CD4-positive, alpha-beta T cell treated with Interleukin-6 for 4 hours (primary cell): ENCODE measurements around the gene DLG1.
"Not testable (repeated sequence)": the region's sequence is repeated elsewhere in the genome, so short reads cannot be mapped to it uniquely, and the experiment has no call there.

ENCODE experiments used
- DNase-seq: peaks from one replicate; pipeline ENCODE4 v3.0.0-alpha.2; 2020; ENCODE audit warnings: mixed read lengths

The DLG1 gene

GRCh38 chr3:197283045-197283444 lies 15.4 kb downstream of the DLG1 start:
- no peak for DNase-seq

- DNase-seq, result no peak
Observed at GRCh38 chr3:197281849-197282248, 16.6 kb downstream of the DLG1 start.

- no peak for DNase-seq
Observed at GRCh38 chr3:197280156-197280555, 18.3 kb downstream of the DLG1 start.

- no peak for DNase-seq
Observed at GRCh38 chr3:197278933-197279332, 19.5 kb downstream of the DLG1 start.

GRCh38 chr3:197276808-197277207 lies 21.6 kb downstream of the DLG1 start:
- not testable (repeated sequence) for DNase-seq

- no peak for DNase-seq
Observed at GRCh38 chr3:197270558-197271317, 27.7 kb downstream of the DLG1 start.

GRCh38 chr3:197269024-197269423 lies 29.4 kb downstream of the DLG1 start:
- no peak for DNase-seq

GRCh38 chr3:197268294-197268693 lies 30.1 kb downstream of the DLG1 start:
- DNase-seq, result no peak

- no peak for DNase-seq
Observed at GRCh38 chr3:197266331-197266730, 32.1 kb downstream of the DLG1 start.

- no peak for DNase-seq
Observed at GRCh38 chr3:197262709-197263108, 35.7 kb downstream of the DLG1 start.

- DNase-seq, result no peak
Observed at GRCh38 chr3:197261164-197261509, 37.3 kb downstream of the DLG1 start.

GRCh38 chr3:197260491-197261163 lies 37.8 kb downstream of the DLG1 start:
- DNase-seq, result no peak

GRCh38 chr3:197259096-197259495 lies 39.3 kb downstream of the DLG1 start:
- no peak for DNase-seq

GRCh38 chr3:197258168-197258755 lies 40.1 kb downstream of the DLG1 start:
- no peak for DNase-seq

- no peak for DNase-seq
Observed at GRCh38 chr3:197257711-197258110, 40.7 kb downstream of the DLG1 start.

- DNase-seq, result peak; percentile 47
Observed at GRCh38 chr3:197256836-197257444, 41.5 kb downstream of the DLG1 start.

GRCh38 chr3:197256104-197256503 lies 42.3 kb downstream of the DLG1 start:
- no peak for DNase-seq

- DNase-seq, result peak; percentile 5
Observed at GRCh38 chr3:197253238-197253947, 45.0 kb downstream of the DLG1 start.

- DNase-seq, result no peak
Observed at GRCh38 chr3:197249542-197249941, 48.9 kb downstream of the DLG1 start.

- DNase-seq, result no peak
Observed at GRCh38 chr3:197248341-197248740, 50.1 kb downstream of the DLG1 start.

GRCh38 chr3:197244751-197245150 lies 53.7 kb downstream of the DLG1 start:
- no peak for DNase-seq

GRCh38 chr3:197242784-197243432 lies 55.5 kb downstream of the DLG1 start:
- DNase-seq, result no peak

- no peak for DNase-seq
Observed at GRCh38 chr3:197241173-197241572, 57.2 kb downstream of the DLG1 start.
